OCI-LY7 (cell line): ENCODE results near the gene KRTAP5-3. TPM values are rescaled to one million over a fixed set of nuclear protein-coding genes. Genes with fewer than 3 reads are reported as not detected.

Experiments
- BruUV-seq: library from RNA; stranded (reverse); fragments of 400-500 nt; replicated peaks from 2 replicates; lab custom pipeline; 2021; lab: Mats Ljungman, UMichigan
- CTCF ChIA-PET: fragments of 300-600 bp; sonication (Branson Sonifier 250); formaldehyde crosslinking; loops from one replicate; lab custom pipeline; 2022; ENCODE audit warnings: antibody characterized with exemption; ENCODE audit not compliant: unreplicated experiment; lab: Charles Lee
- POLR2A ChIA-PET: fragments of 300-600 bp; sonication (Branson Sonifier 250); formaldehyde crosslinking; loops from one replicate; lab custom pipeline; 2022; ENCODE audit warnings: antibody characterized with exemption; lab: Charles Lee
- DNase-seq: peaks from one replicate; pipeline ENCODE4 v3.0.0-alpha.2; 2015; ENCODE audit warnings: low spot score
- H2AFZ ChIP-seq: fragments of 200-600 bp; sonication (generic), shearing (Covaris generic); 2 replicates; pipeline ENCODE4 v1.6.1; 2014; ENCODE audit warnings: mild to moderate bottlenecking, antibody characterized with exemption, low read length, moderate library complexity
- H3K27ac ChIP-seq: fragments of 200-600 bp; sonication (generic); 2 replicates; pipeline ENCODE4 v1.5.1; 2014; ENCODE audit warnings: mixed run types, low read depth, mild to moderate bottlenecking, moderate library complexity, low read length, inconsistent platforms; ENCODE audit not compliant: poor library complexity, severe bottlenecking
- H3K36me3 ChIP-seq: fragments of 200-600 bp; sonication (generic); 2 replicates; pipeline ENCODE4 v1.6.1; 2014; ENCODE audit warnings: mild to moderate bottlenecking, antibody characterized with exemption, low read length, moderate library complexity, mixed read lengths; ENCODE audit not compliant: insufficient read depth
- H3K4me1 ChIP-seq: fragments of 200-600 bp; sonication (generic); 2 replicates; pipeline ENCODE4 v1.5.1; 2014; ENCODE audit warnings: mild to moderate bottlenecking, low read length; ENCODE audit not compliant: insufficient read depth, poor library complexity, severe bottlenecking
- H3K4me2 ChIP-seq: fragments of 200-600 bp; sonication (generic); 2 replicates; pipeline ENCODE4 v1.6.1; 2014; ENCODE audit warnings: mild to moderate bottlenecking, low read length
- H3K4me3 ChIP-seq: fragments of 200-600 bp; sonication (generic); 2 replicates; pipeline ENCODE4 v1.5.1; 2014; ENCODE audit warnings: mild to moderate bottlenecking, low read depth, low read length; ENCODE audit not compliant: poor library complexity, severe bottlenecking
- H3K79me2 ChIP-seq: fragments of 200-600 bp; sonication (generic); 2 replicates; pipeline ENCODE4 v1.6.1; 2016; ENCODE audit warnings: low read depth, mild to moderate bottlenecking, low read length, moderate library complexity, mixed read lengths; ENCODE audit not compliant: insufficient read depth
- H3K9me2 ChIP-seq: fragments of 200-600 bp; sonication (generic); 2 replicates; pipeline ENCODE4 v1.6.1; 2016; ENCODE audit warnings: mild to moderate bottlenecking, low read length, mixed read lengths; ENCODE audit not compliant: insufficient read depth
- H3K9me3 ChIP-seq: fragments of 200-600 bp; sonication (generic); 2 replicates; pipeline ENCODE4 v1.6.1; 2014; ENCODE audit warnings: mild to moderate bottlenecking, mixed run types, low read length, mixed read lengths
- H4K20me1 ChIP-seq: fragments of 200-600 bp; sonication (generic); 2 replicates; pipeline ENCODE4 v1.6.1; 2014; ENCODE audit warnings: mild to moderate bottlenecking, antibody characterized with exemption, low read length, moderate library complexity, mixed read lengths; ENCODE audit not compliant: insufficient read depth
- EZH2phosphoT487 ChIP-seq: fragments of 200-600 bp; sonication (generic); IDR thresholded peaks from 2 replicates; pipeline ENCODE4 v1.6.1; 2018; ENCODE audit warnings: low read depth, borderline replicate concordance, mild to moderate bottlenecking, mixed run types, antibody characterized with exemption, low read length, moderate library complexity, mixed read lengths
- intact Hi-C: fragments of 100-400 bp; cut with micrococcal nuclease; formaldehyde crosslinking; loops from one replicate; pipeline ENCODE4 v1.10.0; 2022; ENCODE audit not compliant: unreplicated experiment
- total RNA-seq, 2 experiments: library from RNA; depleted of rRNA in 1 of 2; stranded (reverse); fragments of >200 nt in 1 of 2; shearing (Covaris generic) in 1 of 2; gene quantifications; 2 replicates each; pipeline ENCODE4 v1.2.3, GENCODE V29; 2014 to 2022
- TF ChIP-seq, protein P1 (sequence below): fragments of 200-600 bp; sonication (generic); conservative IDR thresholded peaks from 2 replicates; pipeline ENCODE4 v1.5.1; 2014; ENCODE audit warnings: mild to moderate bottlenecking, antibody characterized with exemption, low read length, moderate library complexity, mixed read lengths

Gene KRTAP5-3
- total RNA-seq, 2 experiments from 2014 or later: not detected

DNA sequence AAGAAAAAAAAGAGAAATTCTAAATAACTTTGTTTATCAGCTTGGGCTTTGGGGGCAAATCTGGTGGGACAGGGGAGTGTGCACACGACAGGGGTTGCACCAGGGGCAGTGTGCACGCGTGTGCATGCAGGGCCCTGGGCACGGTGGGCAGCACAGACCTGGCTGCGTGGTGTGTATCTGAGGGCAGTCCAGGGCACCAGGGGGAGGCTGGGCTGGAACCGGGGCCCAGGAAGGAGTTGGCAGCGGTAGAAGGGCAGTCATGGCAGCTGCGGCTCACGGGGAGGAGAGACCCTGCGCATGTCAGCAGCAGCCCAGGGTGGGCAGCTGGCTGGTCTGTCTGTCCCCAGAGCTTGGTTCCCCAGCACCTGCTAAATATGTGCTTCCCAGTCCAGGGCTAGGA is 25.6 kb upstream of the KRTAP5-3 start:
- ChIA-PET CTCF (no interaction called here), POLR2A (no interaction called here)
- no TSS peak for BruUV-seq
- TF ChIP-seq, protein P1, sequence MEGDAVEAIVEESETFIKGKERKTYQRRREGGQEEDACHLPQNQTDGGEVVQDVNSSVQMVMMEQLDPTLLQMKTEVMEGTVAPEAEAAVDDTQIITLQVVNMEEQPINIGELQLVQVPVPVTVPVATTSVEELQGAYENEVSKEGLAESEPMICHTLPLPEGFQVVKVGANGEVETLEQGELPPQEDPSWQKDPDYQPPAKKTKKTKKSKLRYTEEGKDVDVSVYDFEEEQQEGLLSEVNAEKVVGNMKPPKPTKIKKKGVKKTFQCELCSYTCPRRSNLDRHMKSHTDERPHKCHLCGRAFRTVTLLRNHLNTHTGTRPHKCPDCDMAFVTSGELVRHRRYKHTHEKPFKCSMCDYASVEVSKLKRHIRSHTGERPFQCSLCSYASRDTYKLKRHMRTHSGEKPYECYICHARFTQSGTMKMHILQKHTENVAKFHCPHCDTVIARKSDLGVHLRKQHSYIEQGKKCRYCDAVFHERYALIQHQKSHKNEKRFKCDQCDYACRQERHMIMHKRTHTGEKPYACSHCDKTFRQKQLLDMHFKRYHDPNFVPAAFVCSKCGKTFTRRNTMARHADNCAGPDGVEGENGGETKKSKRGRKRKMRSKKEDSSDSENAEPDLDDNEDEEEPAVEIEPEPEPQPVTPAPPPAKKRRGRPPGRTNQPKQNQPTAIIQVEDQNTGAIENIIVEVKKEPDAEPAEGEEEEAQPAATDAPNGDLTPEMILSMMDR: no peak
- TF ChIP-seq EZH2phosphoT487: no peak
- no peak overlapping the region for H3K4me3 ChIP-seq
- no peak for DNase-seq
- H3K36me3 ChIP-seq: no peaks in the 10 kb centered on the region
- intact Hi-C loops: no loop called here
- no peak overlapping the region for H3K27ac ChIP-seq
- H3K4me2 ChIP-seq: no peak overlapping the region
- H3K79me2 ChIP-seq: no peaks in the 10 kb centered on the region
- no peaks in the 10 kb centered on the region for H3K4me1 ChIP-seq
- H2AFZ ChIP-seq: no peak overlapping the region
- H3K9me3 ChIP-seq: no peaks in the 10 kb centered on the region
- H3K9me2 ChIP-seq: no peaks in the 10 kb centered on the region
- H4K20me1 ChIP-seq: no peaks in the 10 kb centered on the region

DNA sequence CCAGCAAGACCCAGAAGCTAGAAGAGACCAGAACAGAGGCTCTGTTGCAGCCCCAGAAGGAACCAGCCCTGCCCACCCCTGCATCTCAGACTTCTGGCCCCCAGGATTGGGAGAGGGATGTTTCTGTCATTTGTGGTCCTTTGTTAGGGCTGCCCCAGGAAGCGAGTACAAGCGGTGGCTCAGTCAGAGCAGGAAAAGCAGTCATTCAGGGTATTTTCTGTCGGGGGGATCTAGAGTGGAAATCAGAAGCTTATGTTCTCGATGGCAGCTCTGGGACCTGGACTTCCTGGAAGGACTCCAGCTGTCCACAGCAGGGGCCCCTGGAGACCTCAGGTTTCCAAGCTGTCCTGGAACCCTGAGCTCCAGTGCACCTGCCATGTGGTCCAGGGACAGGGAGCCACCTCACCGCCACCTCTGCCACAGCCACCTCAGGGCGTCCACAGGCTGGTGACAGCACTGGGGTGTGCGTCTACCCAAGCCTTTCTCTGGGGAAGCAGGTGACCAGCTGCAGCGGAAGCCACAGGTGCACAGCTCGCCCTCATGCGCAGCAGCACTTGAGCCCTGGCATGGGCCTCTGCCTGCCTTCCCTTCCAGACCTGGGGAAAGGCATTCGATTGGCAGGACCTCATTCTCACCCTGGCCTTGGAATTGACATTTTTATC is 23.9 kb upstream of the KRTAP5-3 start:
- no peak for TF ChIP-seq EZH2phosphoT487
- TF ChIP-seq, protein P1: no peak
- intact Hi-C loops: no loop called here
- BruUV-seq: no TSS peak
- Histone ChIP-seq H3K4me1 (no peaks in the 10 kb centered on the region), H3K9me2 (no peaks in the 10 kb centered on the region), H2AFZ (no peak overlapping the region), H3K79me2 (no peaks in the 10 kb centered on the region), H3K4me2 (no peak overlapping the region), H3K36me3 (no peaks in the 10 kb centered on the region), H4K20me1 (no peaks in the 10 kb centered on the region), H3K9me3 (no peaks in the 10 kb centered on the region), H3K4me3 (no peak overlapping the region), H3K27ac (no peak overlapping the region)
- ChIA-PET POLR2A (no interaction called here), CTCF (no interaction called here)
- DNase-seq: no peak

- Histone ChIP-seq H3K4me2 (no peak overlapping the region), H3K4me3 (no peak overlapping the region), H3K9me2 (no peaks in the 10 kb centered on the region), H3K79me2 (no peaks in the 10 kb centered on the region), H3K4me1 (no peaks in the 10 kb centered on the region), H3K9me3 (no peaks in the 10 kb centered on the region), H3K27ac (no peak overlapping the region), H4K20me1 (no peaks in the 10 kb centered on the region), H3K36me3 (no peaks in the 10 kb centered on the region), H2AFZ (no peak overlapping the region)
- BruUV-seq: no TSS peak
- POLR2A ChIA-PET: no interaction called here
- CTCF ChIA-PET: no interaction called here
- TF ChIP-seq EZH2phosphoT487: no peak
- TF ChIP-seq, protein P1: no peak
- intact Hi-C loops: no loop called here
- DNase-seq: no peak
Observed at GRCh38 chr11:1631066-1631568, 22.9 kb upstream of the KRTAP5-3 start.
